ENCODE results near the gene LRRC59.

- TF ChIP-seq POLR2A (IDR thresholded peaks at IDR 0.05; ENCODE audit: low read depth, low read length) (no peak), TAF1 (IDR thresholded peaks at IDR 0.05; ENCODE audit: borderline replicate concordance, low read depth, low read length) (no peak)
These were observed 27.1 kb upstream of the LRRC59 start for GRCh38 chr17:50424246-50424995.
